ENCODE measurements around the gene INTS3. TPM values are rescaled to one million over a fixed set of nuclear protein-coding genes. Genes with fewer than 3 reads are reported as not detected.

The INTS3 gene, protein sequence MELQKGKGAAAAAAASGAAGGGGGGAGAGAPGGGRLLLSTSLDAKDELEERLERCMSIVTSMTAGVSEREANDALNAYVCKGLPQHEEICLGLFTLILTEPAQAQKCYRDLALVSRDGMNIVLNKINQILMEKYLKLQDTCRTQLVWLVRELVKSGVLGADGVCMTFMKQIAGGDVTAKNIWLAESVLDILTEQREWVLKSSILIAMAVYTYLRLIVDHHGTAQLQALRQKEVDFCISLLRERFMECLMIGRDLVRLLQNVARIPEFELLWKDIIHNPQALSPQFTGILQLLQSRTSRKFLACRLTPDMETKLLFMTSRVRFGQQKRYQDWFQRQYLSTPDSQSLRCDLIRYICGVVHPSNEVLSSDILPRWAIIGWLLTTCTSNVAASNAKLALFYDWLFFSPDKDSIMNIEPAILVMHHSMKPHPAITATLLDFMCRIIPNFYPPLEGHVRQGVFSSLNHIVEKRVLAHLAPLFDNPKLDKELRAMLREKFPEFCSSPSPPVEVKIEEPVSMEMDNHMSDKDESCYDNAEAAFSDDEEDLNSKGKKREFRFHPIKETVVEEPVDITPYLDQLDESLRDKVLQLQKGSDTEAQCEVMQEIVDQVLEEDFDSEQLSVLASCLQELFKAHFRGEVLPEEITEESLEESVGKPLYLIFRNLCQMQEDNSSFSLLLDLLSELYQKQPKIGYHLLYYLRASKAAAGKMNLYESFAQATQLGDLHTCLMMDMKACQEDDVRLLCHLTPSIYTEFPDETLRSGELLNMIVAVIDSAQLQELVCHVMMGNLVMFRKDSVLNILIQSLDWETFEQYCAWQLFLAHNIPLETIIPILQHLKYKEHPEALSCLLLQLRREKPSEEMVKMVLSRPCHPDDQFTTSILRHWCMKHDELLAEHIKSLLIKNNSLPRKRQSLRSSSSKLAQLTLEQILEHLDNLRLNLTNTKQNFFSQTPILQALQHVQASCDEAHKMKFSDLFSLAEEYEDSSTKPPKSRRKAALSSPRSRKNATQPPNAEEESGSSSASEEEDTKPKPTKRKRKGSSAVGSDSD
- total RNA-seq: 10 to 100 TPM; 21.8 to 26.7 TPM

DNA sequence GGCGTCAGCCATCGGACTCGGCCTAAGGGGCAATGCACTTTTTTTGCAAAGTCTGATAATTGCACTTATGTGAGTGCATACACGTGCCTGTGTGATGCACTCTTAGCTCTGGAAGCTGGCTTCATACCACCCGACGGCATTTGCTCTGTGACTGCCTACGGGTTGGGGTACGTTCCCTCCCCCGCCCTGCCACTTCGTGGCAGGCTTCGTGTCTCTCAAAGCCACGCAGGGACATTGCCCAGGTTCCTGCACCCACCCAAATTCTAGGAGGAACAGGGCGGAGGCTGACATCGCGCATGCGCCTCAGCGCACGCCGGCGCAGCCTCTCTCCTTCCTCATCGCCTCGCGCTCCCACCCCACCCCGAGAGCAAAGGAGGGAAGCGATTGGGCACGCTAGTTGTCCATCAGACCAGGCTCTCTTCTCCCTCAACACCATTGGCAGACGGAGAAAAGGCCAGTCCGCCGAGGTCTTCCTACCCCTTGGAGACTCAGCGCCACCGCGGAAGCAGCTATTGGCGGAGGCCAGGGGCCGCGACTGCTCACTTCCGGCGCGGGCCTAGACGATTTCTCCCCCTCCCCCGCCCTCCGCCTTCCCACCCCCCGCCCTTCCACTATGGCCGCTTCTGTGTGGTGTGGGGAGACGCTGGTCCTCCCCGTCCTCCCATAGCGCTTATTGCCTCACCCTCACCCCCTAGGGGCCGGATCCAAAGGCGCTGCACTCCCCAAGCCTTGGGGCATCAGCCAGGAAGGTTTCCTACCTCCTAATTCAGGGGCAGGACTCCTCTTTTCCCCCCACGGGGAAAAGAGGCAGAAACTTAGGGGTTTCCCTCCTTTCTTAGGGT is at the start of gene INTS3:
Gene INTS3, plus strand, starts transcription at position 588 of the 842 bp plus-strand sequence. CDS start 585 bp downstream, outside the sequence.
- Histone ChIP-seq H3K4me1 (peaks cover 0 to 23% of the 10 kb centered on the region in 2 donors), H3K27ac (peak within 1 kb of the TSS; percentile 97 to 99), H3K9me3 (no peaks in the 10 kb centered on the region), H3K36me3 (no peaks in the 10 kb centered on the region), H3K4me3 (peak within 1 kb of the TSS; percentile 76 to 78), H3K27me3 (no peaks in the 10 kb centered on the region)
- peak; percentile 100 for DNase-seq (ENCODE audit: low spot score)
- TF ChIP-seq, protein P1, sequence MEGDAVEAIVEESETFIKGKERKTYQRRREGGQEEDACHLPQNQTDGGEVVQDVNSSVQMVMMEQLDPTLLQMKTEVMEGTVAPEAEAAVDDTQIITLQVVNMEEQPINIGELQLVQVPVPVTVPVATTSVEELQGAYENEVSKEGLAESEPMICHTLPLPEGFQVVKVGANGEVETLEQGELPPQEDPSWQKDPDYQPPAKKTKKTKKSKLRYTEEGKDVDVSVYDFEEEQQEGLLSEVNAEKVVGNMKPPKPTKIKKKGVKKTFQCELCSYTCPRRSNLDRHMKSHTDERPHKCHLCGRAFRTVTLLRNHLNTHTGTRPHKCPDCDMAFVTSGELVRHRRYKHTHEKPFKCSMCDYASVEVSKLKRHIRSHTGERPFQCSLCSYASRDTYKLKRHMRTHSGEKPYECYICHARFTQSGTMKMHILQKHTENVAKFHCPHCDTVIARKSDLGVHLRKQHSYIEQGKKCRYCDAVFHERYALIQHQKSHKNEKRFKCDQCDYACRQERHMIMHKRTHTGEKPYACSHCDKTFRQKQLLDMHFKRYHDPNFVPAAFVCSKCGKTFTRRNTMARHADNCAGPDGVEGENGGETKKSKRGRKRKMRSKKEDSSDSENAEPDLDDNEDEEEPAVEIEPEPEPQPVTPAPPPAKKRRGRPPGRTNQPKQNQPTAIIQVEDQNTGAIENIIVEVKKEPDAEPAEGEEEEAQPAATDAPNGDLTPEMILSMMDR (IDR thresholded peaks at IDR 0.05): no peak

DNA sequence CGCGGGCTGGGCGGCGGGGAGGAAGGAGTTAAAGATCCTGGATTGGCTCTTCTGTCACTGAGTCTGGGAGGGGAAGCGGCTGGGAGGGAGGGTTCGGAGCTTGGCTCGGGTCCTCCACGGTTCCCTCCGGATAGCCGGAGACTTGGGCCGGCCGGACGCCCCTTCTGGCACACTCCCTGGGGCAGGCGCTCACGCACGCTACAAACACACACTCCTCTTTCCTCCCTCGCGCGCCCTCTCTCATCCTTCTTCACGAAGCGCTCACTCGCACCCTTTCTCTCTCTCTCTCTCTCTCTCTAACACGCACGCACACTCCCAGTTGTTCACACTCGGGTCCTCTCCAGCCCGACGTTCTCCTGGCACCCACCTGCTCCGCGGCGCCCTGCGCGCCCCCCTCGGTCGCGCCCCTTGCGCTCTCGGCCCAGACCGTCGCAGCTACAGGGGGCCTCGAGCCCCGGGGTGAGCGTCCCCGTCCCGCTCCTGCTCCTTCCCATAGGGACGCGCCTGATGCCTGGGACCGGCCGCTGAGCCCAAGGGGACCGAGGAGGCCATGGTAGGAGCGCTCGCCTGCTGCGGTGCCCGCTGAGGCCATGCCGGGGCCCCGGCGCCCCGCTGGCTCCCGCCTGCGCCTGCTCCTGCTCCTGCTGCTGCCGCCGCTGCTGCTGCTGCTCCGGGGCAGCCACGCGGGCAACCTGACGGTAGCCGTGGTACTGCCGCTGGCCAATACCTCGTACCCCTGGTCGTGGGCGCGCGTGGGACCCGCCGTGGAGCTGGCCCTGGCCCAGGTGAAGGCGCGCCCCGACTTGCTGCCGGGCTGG is 49.1 kb upstream of the INTS3 start, which contains the start of gene NPR1:
Gene NPR1, plus strand, starts transcription at position 170 of the 818 bp plus-strand sequence. Its CDS starts 421 bp downstream, at position 591.
- DNase-seq (ENCODE audit: low spot score): peak; percentile 74
- H3K9me3 ChIP-seq: no peaks in the 10 kb centered on the region
- H3K27ac ChIP-seq: peak within 1 kb of the TSS; percentile 64 to 65

DNA sequence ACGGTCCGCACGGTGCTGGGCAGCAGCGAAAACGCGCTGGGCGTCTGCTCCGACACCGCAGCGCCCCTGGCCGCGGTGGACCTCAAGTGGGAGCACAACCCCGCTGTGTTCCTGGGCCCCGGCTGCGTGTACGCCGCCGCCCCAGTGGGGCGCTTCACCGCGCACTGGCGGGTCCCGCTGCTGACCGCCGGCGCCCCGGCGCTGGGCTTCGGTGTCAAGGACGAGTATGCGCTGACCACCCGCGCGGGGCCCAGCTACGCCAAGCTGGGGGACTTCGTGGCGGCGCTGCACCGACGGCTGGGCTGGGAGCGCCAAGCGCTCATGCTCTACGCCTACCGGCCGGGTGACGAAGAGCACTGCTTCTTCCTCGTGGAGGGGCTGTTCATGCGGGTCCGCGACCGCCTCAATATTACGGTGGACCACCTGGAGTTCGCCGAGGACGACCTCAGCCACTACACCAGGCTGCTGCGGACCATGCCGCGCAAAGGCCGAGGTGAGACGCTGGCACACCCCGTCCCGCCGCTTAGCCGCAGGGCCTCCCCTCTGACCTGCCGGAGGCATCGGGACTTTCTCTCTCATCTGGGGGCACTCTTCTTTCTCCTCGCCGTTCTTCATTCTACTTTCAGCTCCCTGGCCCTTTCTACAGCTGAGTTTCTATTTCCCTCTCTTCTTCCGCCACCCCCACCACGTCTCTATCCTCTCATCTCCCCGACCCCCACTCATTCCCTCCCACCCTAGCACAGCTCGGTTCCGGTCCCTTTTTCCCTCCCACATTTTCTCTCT is 48.3 kb upstream of the INTS3 start:
- H3K36me3 ChIP-seq: no peaks in the 10 kb centered on the region
- no peaks in the 10 kb centered on the region for H3K27me3 ChIP-seq
- H3K9me3 ChIP-seq: no peaks in the 10 kb centered on the region
- TF ChIP-seq, protein P1 (IDR thresholded peaks at IDR 0.05): peak in 1 of 2 donors; percentile 46
- peak overlapping the region; percentile 64 to 65 for H3K27ac ChIP-seq
- no peak for DNase-seq (ENCODE audit: low spot score)
- H3K4me3 ChIP-seq: peak overlapping the region; percentile 45 to 68
- H3K4me1 ChIP-seq: peaks cover 0 to 31% of the 10 kb centered on the region in 2 donors

More for the DNA sequence above, 49.1 kb upstream of the INTS3 start, which contains the start of gene NPR1:
- Histone ChIP-seq H3K4me1 (peaks cover 0 to 31% of the 10 kb centered on the region in 2 donors), H3K36me3 (no peaks in the 10 kb centered on the region), H3K4me3 (peak within 1 kb of the TSS; percentile 45 to 68), H3K27me3 (no peaks in the 10 kb centered on the region)
- TF ChIP-seq, protein P1 (IDR thresholded peaks at IDR 0.05): no peak

DNA sequence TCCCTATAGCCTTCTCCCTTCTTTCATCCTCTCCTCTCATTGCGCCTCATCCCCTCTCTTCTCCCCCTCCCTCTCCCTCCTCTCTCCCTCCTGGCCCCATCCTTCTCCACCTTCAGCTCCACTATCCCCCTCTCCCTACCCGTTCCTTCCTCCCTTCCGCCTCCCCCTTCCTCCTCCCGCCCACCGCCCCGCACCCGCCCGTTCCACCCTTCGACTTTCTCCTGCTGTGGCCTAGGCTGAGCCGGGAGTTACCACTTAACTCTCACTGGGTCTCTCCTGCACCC is 47.8 kb upstream of the INTS3 start:
- no peaks in the 10 kb centered on the region for H3K9me3 ChIP-seq
- peaks cover 0 to 31% of the 10 kb centered on the region in 2 donors for H3K4me1 ChIP-seq
- H3K4me3 ChIP-seq: peak overlapping the region; percentile 45 to 68
- H3K36me3 ChIP-seq: no peaks in the 10 kb centered on the region
- TF ChIP-seq, protein P1 (IDR thresholded peaks at IDR 0.05): no peak
- no peaks in the 10 kb centered on the region for H3K27me3 ChIP-seq
- DNase-seq (ENCODE audit: low spot score): no peak
- peak overlapping the region; percentile 64 to 65 for H3K27ac ChIP-seq

All from right atrium auricular region (tissue), 2 donors.